Ovary (tissue), 9 donors: ENCODE data around the gene EML2. TPM values are rescaled to one million over a fixed set of nuclear protein-coding genes. Genes with fewer than 3 reads are reported as not detected.

Experiments
- DNase-seq, 5 donors: peaks; one replicate each; pipeline ENCODE4 v3.0.0-alpha.2; 2019 to 2020
- H3K27ac ChIP-seq, 2 donors: fragments of 200-600 bp; one replicate each; pipeline versions ENCODE4 v1.5.1 to v1.8.0; 2019 to 2022
- H3K27me3 ChIP-seq: fragments of 200-600 bp; one replicate; pipeline ENCODE4 v1.8.0; 2022
- H3K36me3 ChIP-seq: fragments of 200-600 bp; sonication (generic); one replicate; pipeline ENCODE4 v1.5.1; 2019
- H3K4me1 ChIP-seq: one replicate; pipeline ENCODE4 v1.8.1; 2013; ENCODE audit warnings: mild to moderate bottlenecking, moderate library complexity; ENCODE audit not compliant: insufficient read depth
- H3K4me3 ChIP-seq: fragments of 200-600 bp; sonication (generic); one replicate; pipeline ENCODE4 v1.5.1; 2017
- H3K9me3 ChIP-seq, 2 donors: fragments of 200-600 bp in 1 of 2; sonication (generic) in 1 of 2; one replicate each; pipeline versions ENCODE4 v1.5.1 to v1.8.1; 2013 to 2019; ENCODE audit warnings: mild to moderate bottlenecking in 1 of 2, moderate library complexity in 1 of 2
- EP300 ChIP-seq: sonication (generic); formaldehyde crosslinking; IDR thresholded peaks from one replicate; pipeline ENCODE4 v1.6.1; 2017; ENCODE audit warnings: antibody characterized with exemption
- POLR2A ChIP-seq: fragments of 450-650 bp; IDR thresholded peaks from one replicate; pipeline ENCODE4 v1.6.1; 2017; ENCODE audit warnings: antibody characterized with exemption, mild to moderate bottlenecking, moderate library complexity
- WGBS, 3 donors: extraction: QIAGEN DNeasy Blood & Tissue Kit in 1 of 3; methylation state at CpG; one replicate each; pipeline versions ENCODE4 v1.1.5 to v1.1.7; 2013 to 2017; 5-methylcytosine and 5-hydroxymethylcytosine counted together
- intact Hi-C, 4 donors: fragments of 100-400 bp; cut with DNase I; formaldehyde crosslinking; loops; one replicate each; pipeline versions ENCODE4 v1.11.0 to v1.15.1; 2022 to 2023
- polyA plus RNA-seq, 2 donors: library from polyadenylated mRNA; stranded (reverse); fragments of 200-250 nt in 1 of 2; fragments of 350-450 nt in 1 of 2; fragmentation: Illumina TruSeq in 1 of 2; extraction: RNeasy Lipid Tissue Mini Kit (QIAGEN cat#74804) in 1 of 2; gene quantifications; one replicate each; pipeline ENCODE4 v1.2.3, GENCODE V29; 2013 to 2014
- total RNA-seq, 7 donors: library from RNA; depleted of rRNA in 2 of 7; stranded (reverse); fragments of >200 nt in 2 of 7; fragmentation: NEBNext Ultra II Directional in 3 of 7; extraction: Animal tissue kit (Norgen Biotek cat#: 25700) in 3 of 7; gene quantifications; one replicate each; pipeline versions ENCODE4 v1.1.0 to v1.2.4, GENCODE V29; 2016 to 2023
- TF ChIP-seq, protein P1 (sequence below), 3 donors: fragments of 450-650 bp in 2 of 3; fragments of 200-600 bp in 1 of 3; IDR thresholded peaks; one replicate each; pipeline versions ENCODE4 v1.5.1 to v1.8.0; 2016 to 2022; ENCODE audit warnings: antibody characterized with exemption in 3 of 3, mild to moderate bottlenecking in 1 of 3
- donor health status: DM: no; HTN: no; CAD: no; lungs with moderate emphysema.
- donor health status: DM: no; HTN: no; CAD: no.
- donor health status: Bipolar disorder and iron deficiency.
- donor health status: DM: yes; HTN: yes; CAD: no.
- donor health status: DM: no; HTN: no; CAD: no.
- donor health status: DM: yes; HTN: yes; CAD: no.

EML2 gene
- total and polyA plus RNA-seq, 9 donors, result 9.9 to 25.0 (median 14.4) TPM

DNA sequence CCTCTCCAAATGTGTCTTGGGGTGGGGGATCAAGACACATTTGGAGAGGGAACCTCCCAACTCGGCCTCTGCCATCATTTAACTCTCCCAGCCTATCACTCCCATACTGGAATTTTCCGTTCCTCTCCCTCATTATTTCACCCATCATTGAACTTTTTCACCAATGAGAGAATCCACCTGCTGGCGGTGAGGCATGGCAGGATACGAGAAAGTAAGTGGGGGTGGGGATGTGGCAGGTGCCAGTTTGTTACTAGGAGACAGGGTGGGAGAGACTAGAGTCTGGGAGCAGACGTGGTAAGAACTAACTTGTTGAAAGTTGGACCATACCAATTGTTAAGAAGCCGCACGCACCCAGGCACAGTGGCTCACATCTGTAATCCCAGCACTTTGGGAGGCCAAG is 35.7 kb upstream of the EML2 start:
- H3K4me1 ChIP-seq, result peaks cover 3% of the 10 kb centered on the region
- intact Hi-C loops, result no loop called here
- peaks cover 7% of the 10 kb centered on the region for H3K27me3 ChIP-seq

DNA sequence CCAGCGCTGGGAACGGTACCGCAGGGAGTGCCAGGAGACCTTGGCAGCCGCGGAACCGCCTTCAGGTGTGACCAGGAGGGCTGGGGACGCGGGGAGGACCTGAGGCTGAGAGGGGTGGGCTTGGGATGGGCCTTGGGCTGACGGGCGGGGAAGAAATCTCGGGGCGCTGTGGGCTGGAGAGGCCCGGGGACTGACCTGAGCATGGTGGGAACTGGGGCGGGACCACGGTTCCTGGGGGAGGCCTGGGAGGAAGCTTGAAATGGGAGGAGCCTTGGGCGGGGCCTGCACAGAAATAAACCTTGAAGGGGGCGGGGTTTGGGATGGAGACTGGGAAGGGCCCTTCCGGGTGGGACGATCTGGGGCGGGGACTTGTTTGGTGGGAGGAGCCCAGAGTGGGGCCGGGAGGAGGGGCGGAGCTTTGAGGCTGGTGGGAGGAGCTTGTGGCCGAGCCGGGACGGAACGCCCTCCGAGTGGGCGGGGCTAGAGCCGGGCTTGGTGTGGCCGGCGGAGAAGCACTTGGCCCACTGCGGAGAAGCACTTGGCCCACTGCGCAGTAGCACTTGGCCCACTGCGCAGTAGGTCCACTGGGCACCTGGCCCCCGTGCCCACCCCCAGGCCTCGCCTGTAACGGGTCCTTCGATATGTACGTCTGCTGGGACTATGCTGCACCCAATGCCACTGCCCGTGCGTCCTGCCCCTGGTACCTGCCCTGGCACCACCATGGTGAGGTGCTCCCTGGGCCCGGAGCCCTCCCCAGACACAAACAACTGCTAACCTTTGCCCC is 31.7 kb upstream of the EML2 start:
- TF ChIP-seq, protein P1, sequence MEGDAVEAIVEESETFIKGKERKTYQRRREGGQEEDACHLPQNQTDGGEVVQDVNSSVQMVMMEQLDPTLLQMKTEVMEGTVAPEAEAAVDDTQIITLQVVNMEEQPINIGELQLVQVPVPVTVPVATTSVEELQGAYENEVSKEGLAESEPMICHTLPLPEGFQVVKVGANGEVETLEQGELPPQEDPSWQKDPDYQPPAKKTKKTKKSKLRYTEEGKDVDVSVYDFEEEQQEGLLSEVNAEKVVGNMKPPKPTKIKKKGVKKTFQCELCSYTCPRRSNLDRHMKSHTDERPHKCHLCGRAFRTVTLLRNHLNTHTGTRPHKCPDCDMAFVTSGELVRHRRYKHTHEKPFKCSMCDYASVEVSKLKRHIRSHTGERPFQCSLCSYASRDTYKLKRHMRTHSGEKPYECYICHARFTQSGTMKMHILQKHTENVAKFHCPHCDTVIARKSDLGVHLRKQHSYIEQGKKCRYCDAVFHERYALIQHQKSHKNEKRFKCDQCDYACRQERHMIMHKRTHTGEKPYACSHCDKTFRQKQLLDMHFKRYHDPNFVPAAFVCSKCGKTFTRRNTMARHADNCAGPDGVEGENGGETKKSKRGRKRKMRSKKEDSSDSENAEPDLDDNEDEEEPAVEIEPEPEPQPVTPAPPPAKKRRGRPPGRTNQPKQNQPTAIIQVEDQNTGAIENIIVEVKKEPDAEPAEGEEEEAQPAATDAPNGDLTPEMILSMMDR (IDR thresholded peaks at IDR 0.05), result no peak
- TF ChIP-seq POLR2A (no peak), EP300 (no peak)
- Histone ChIP-seq H3K4me3 (no peak overlapping the region), H3K27me3 (no peaks in the 10 kb centered on the region)

More for the DNA sequence above, 35.7 kb upstream of the EML2 start:
- Histone ChIP-seq H3K9me3 (no peaks in the 10 kb centered on the region), H3K27ac (no peak overlapping the region), H3K4me3 (no peak overlapping the region), H3K36me3 (no peaks in the 10 kb centered on the region)
- WGBS, 3 donors, result 39 to 47% (median 43%) methylated on average over 7 of the region's 7 CpGs
- no peak for TF ChIP-seq POLR2A
- TF ChIP-seq EP300, result no peak
- TF ChIP-seq, protein P1 (IDR thresholded peaks at IDR 0.05), result no peak
- DNase-seq, result no peak

DNA sequence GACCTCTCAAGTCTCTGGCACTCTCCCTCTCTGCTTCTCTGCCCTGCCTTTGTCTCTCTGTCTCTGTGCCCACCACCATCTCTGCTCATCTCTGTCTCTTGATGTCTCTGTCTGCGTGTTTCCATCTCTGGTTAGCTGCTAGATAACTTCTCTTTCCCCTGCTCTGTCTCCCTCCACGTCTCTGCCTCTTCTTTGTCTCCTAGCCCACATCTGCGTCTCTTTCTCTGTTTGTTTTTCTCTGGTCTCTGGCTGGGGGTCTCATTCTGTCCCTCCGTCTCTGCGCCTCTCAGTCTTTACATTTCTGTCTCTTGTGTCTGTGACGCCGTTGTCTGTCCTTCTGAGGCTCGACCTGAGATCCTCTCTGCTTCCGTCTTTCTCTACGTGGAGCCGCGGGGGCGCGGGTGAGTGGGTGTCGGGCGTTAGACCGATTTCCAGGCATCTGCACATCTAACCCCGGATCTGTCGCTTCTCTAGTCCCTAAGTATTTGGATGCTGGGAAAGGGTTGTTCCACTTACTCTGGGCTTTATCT is 29.2 kb upstream of the EML2 start:
- H3K4me1 ChIP-seq, result no peaks in the 10 kb centered on the region
- intact Hi-C loops, result no loop called here
- no peak for DNase-seq
- H3K9me3 ChIP-seq, result no peaks in the 10 kb centered on the region
- H3K36me3 ChIP-seq, result no peaks in the 10 kb centered on the region
- 1 to 2% (median 1%) methylated on average over 19 of the region's 19 CpGs for WGBS, 3 donors
- TF ChIP-seq EP300 (no peak), POLR2A (no peak)
- TF ChIP-seq, protein P1 (IDR thresholded peaks at IDR 0.05), result no peak
- H3K27ac ChIP-seq, result no peak overlapping the region
- no peak overlapping the region for H3K4me3 ChIP-seq
- no peaks in the 10 kb centered on the region for H3K27me3 ChIP-seq

More for the DNA sequence above, 31.7 kb upstream of the EML2 start:
- 7 to 9% (median 9%) methylated on average over 42 of the region's 42 CpGs for WGBS, 3 donors
- intact Hi-C loops, result no loop called here
- Histone ChIP-seq H3K27ac (no peak overlapping the region), H3K4me1 (no peaks in the 10 kb centered on the region), H3K36me3 (no peaks in the 10 kb centered on the region), H3K9me3 (no peaks in the 10 kb centered on the region)
- peak in 4 of 5 donors; percentile 29 to 67 (median 58) for DNase-seq

DNA sequence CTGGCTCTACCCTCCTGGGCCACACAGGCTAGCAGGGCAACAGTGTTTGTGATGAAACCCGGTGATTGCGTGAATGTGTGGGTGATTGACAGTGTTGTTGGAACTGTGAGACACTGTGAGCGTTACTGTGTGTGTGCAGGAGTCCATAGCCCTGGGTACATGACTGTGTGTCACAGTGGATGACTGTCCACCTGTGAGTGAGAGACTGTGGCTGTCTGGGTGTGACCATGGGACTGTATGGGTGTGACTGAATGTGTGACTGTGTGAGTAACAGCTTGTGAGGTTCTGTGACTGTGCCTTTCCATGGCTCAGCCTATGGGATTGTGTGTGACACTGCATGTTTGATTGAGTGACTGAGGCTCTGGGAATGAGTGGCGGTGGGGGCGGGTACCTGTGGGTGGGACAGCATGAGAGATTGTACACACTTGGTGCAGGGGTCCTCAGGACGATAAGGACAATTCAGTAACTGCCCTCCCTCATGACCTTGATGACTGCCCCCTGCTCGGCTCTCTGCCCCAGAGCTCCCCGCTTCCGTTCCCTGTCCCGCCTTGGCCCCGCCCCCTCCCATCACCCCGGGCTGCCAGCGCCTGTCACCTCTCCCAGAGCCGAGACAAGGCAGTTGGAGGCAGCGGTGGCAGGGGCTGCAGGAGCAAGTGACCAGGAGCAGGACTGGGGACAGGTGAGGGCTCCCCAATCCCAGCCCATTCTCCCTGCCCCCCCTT is 28.6 kb upstream of the EML2 start, which contains the start of gene GIPR:
GIPR (plus strand) TSS at position 602 of the 722 bp plus-strand sequence. CDS start 1,300 bp downstream, outside the sequence.
- 15 to 17% (median 16%) methylated on average over 15 of the region's 15 CpGs for WGBS, 3 donors
- no peaks in the 10 kb centered on the region for H3K27me3 ChIP-seq
- DNase-seq, result no peak
- TF ChIP-seq EP300, result no peak
- no peak for TF ChIP-seq POLR2A
- TF ChIP-seq, protein P1 (IDR thresholded peaks at IDR 0.05), result no peak
- H3K4me3 ChIP-seq, result no peak within 1 kb of the TSS
- H3K36me3 ChIP-seq, result no peaks in the 10 kb centered on the region
- H3K9me3 ChIP-seq, result no peaks in the 10 kb centered on the region
- no peaks in the 10 kb centered on the region for H3K4me1 ChIP-seq
- H3K27ac ChIP-seq, result no peak within 1 kb of the TSS
- intact Hi-C loops, result no loop called here
